Measurements from ENCODE around the gene LRP5.
"Not testable (repeated sequence)": the region's sequence is repeated elsewhere in the genome, so short reads cannot be mapped to it uniquely, and the experiment has no call there.

LRP5 gene

GRCh38 chr11:68297494-68297811 lies 14.9 kb upstream of the LRP5 start:
- Mint-ChIP-seq H3K4me3 (peak overlapping the region; percentile 35), H3K9me3 (no peaks in the 10 kb centered on the region), H3K4me1 (peaks cover 34% of the 10 kb centered on the region), H3K27me3 (no peaks in the 10 kb centered on the region), H3K36me3 (no peaks in the 10 kb centered on the region), H3K27ac (peak overlapping the region; percentile 7)
- no peak for ATAC-seq

DNA sequence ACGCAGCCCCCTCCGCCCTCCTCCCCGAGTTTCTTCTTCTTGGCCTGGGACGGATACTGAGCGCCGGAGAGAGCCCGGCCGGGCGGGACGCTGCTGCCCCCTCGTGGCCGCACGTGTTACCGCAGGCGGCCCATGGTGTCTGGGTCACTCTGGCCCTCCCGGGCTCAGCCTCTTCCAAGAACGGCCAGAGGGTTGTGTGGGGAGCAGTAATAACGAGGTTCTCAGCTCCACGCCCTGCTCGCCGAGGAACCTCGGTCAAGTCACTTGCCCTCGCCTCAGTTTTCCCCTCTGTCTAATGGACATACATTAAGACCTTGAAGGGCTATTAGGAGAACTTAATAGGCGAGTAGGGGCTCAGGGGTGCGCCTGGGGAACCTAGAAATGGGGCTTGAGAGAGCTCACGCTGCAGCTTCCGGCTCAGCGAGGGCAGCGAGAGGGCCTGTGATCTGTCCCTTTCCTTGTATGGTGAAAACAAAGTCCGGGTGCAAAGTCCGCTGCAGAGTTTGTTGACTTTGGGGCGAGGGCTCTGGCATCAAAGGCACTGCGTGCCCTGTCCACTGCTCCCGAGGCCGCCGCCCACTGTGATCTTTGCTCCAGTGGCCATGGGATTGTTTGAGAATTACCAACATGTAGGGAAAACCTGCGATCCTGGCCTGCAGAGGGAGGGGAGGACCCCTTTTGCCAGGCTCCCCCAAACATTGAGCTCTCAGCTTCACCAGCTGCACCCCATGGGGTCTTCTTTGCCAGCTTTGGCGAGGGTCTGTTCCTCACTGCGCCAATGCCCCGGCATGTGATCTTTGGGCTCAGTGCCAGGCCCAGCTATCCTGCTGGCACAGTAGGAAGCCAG lies 14.4 kb upstream of the LRP5 start:
- peak overlapping the region; percentile 7 for H3K27ac Mint-ChIP-seq
- no peaks in the 10 kb centered on the region for H3K36me3 Mint-ChIP-seq
- H3K4me1 Mint-ChIP-seq, result peaks cover 33% of the 10 kb centered on the region
- peak overlapping the region; percentile 35 for H3K4me3 Mint-ChIP-seq
- no peaks in the 10 kb centered on the region for H3K9me3 Mint-ChIP-seq
- ATAC-seq, result peak; percentile 95
- H3K27me3 Mint-ChIP-seq, result no peaks in the 10 kb centered on the region

- Mint-ChIP-seq H3K27ac (peak overlapping the region; percentile 7), H3K4me3 (no peak overlapping the region), H3K36me3 (peaks cover under 1% of the 10 kb centered on the region), H3K27me3 (no peaks in the 10 kb centered on the region), H3K9me3 (no peaks in the 10 kb centered on the region), H3K4me1 (peaks cover 33% of the 10 kb centered on the region)
- ATAC-seq, result no peak
These were observed 13.5 kb upstream of the LRP5 start for GRCh38 chr11:68298659-68299516.

DNA sequence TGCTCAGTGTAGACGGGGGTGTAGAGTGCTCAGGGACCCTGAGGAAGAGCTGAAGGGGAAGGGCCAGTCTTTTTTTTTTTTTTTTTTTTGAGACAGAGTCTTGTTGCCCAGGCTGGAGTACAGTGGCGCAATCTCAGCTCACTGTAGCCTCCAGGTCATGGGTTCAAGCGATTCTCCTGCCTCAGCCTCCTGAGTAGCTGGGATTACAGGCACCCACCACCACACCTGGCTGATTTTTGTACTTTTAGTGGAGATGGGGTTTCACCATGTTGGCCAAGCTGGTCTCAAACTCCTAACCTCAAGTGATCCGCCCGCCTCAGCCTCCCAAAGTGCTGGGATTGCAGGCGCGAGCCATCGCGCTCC lies 12.9 kb upstream of the LRP5 start:
- H3K9me3 Mint-ChIP-seq, H3K4me3 Mint-ChIP-seq, ATAC-seq, H3K36me3 Mint-ChIP-seq, H3K27me3 Mint-ChIP-seq: not testable (repeated sequence)
- peak overlapping the region; percentile 24 for H3K27ac Mint-ChIP-seq
- peaks cover 35% of the 10 kb centered on the region for H3K4me1 Mint-ChIP-seq

- no peak for ATAC-seq
- H3K9me3 Mint-ChIP-seq, result peaks cover 3% of the 10 kb centered on the region
- peaks cover 35% of the 10 kb centered on the region for H3K4me1 Mint-ChIP-seq
- peak overlapping the region; percentile 24 for H3K27ac Mint-ChIP-seq
- H3K27me3 Mint-ChIP-seq, result no peaks in the 10 kb centered on the region
- peaks cover 6% of the 10 kb centered on the region for H3K36me3 Mint-ChIP-seq
- no peak overlapping the region for H3K4me3 Mint-ChIP-seq
These were observed 12.1 kb upstream of the LRP5 start for GRCh38 chr11:68300076-68300830.

- no peak for ATAC-seq
- H3K27ac Mint-ChIP-seq, result peak overlapping the region; percentile 31
- peaks cover 6% of the 10 kb centered on the region for H3K36me3 Mint-ChIP-seq
- peaks cover 24% of the 10 kb centered on the region for H3K4me1 Mint-ChIP-seq
- no peak overlapping the region for H3K4me3 Mint-ChIP-seq
- H3K27me3 Mint-ChIP-seq, result no peaks in the 10 kb centered on the region
- peaks cover 3% of the 10 kb centered on the region for H3K9me3 Mint-ChIP-seq
These were observed 10.1 kb upstream of the LRP5 start for GRCh38 chr11:68302256-68302655.

DNA sequence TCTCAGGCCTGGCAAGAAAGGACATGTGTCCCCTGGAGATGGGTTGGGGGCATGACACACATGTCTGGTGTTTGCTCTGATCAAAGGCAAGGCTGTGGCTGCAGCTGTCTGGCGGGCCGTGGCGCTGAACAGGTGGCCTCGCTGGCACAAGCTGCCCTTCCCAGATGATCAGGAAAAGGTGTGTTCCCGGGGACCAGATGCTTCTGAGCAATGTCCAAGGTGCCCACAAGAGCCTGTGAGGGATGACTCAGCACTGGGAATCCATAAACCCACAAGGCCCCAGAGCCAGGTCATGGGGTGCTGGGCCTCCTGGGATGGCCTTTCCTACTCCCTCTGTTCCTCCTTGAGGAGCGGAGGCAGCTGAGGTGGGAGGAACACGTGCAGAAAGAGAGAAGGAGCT lies 9.7 kb upstream of the LRP5 start:
- H3K36me3 Mint-ChIP-seq, result peaks cover 6% of the 10 kb centered on the region
- ATAC-seq, result no peak
- H3K4me3 Mint-ChIP-seq, result no peak overlapping the region
- H3K4me1 Mint-ChIP-seq, result peaks cover 21% of the 10 kb centered on the region
- no peaks in the 10 kb centered on the region for H3K27me3 Mint-ChIP-seq
- peaks cover 3% of the 10 kb centered on the region for H3K9me3 Mint-ChIP-seq
- peak overlapping the region; percentile 31 for H3K27ac Mint-ChIP-seq

DNA sequence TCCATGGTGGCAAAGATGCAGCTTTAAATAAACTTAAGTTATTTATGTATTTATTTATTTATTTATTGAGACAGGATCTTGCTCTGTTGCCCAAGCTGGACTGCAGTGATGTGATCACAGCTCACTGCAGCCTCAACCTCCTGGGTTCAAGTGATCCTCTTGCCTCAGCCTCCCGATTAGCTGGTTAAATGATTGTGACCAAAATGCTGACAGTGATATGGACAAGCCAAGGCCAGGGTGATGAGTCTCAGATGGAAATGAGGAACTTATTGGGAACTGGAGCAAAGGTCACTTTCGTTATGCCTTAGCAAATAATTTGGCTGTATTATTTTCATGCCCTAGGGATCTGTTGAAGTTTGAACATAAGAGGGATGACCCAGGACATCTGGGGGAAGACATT lies 9.3 kb upstream of the LRP5 start:
- Mint-ChIP-seq H3K27ac (peak overlapping the region; percentile 31), H3K9me3 (peaks cover 3% of the 10 kb centered on the region), H3K27me3 (no peaks in the 10 kb centered on the region), H3K4me1 (peaks cover 18% of the 10 kb centered on the region), H3K4me3 (no peak overlapping the region), H3K36me3 (peaks cover 6% of the 10 kb centered on the region)
- ATAC-seq, result no peak

- Mint-ChIP-seq H3K27me3 (no peaks in the 10 kb centered on the region), H3K9me3 (peaks cover 3% of the 10 kb centered on the region), H3K27ac (peak overlapping the region; percentile 31), H3K36me3 (peaks cover 6% of the 10 kb centered on the region), H3K4me3 (no peak overlapping the region), H3K4me1 (peaks cover 18% of the 10 kb centered on the region)
- ATAC-seq, result no peak
These were observed 8.2 kb upstream of the LRP5 start for GRCh38 chr11:68303982-68304780.

- H3K4me3 Mint-ChIP-seq, result no peak overlapping the region
- peak overlapping the region; percentile 55 for H3K27ac Mint-ChIP-seq
- no peaks in the 10 kb centered on the region for H3K27me3 Mint-ChIP-seq
- ATAC-seq, result no peak
- peaks cover 6% of the 10 kb centered on the region for H3K36me3 Mint-ChIP-seq
- H3K4me1 Mint-ChIP-seq, result peaks cover 18% of the 10 kb centered on the region
- peaks cover 3% of the 10 kb centered on the region for H3K9me3 Mint-ChIP-seq
These were observed 5.8 kb upstream of the LRP5 start for GRCh38 chr11:68306636-68307035.

- Mint-ChIP-seq H3K27me3 (no peaks in the 10 kb centered on the region), H3K4me3 (no peak overlapping the region), H3K4me1 (peaks cover 13% of the 10 kb centered on the region), H3K9me3 (peaks cover 3% of the 10 kb centered on the region), H3K27ac (no peak overlapping the region), H3K36me3 (peaks cover 6% of the 10 kb centered on the region)
- no peak for ATAC-seq
These were observed 4.3 kb upstream of the LRP5 start for GRCh38 chr11:68308068-68308467.

- Mint-ChIP-seq H3K27ac (peak overlapping the region; percentile 57), H3K36me3 (no peaks in the 10 kb centered on the region), H3K9me3 (no peaks in the 10 kb centered on the region), H3K4me1 (peaks cover 11% of the 10 kb centered on the region), H3K4me3 (no peak overlapping the region), H3K27me3 (peaks cover 16% of the 10 kb centered on the region)
- no peak for ATAC-seq
These were observed 2.7 kb upstream of the LRP5 start for GRCh38 chr11:68309621-68310185.

- ATAC-seq, result no peak
- Mint-ChIP-seq H3K9me3 (no peaks in the 10 kb centered on the region), H3K4me3 (peak overlapping the region; percentile 18), H3K36me3 (no peaks in the 10 kb centered on the region), H3K27ac (peak overlapping the region; percentile 22), H3K4me1 (peaks cover 18% of the 10 kb centered on the region), H3K27me3 (peaks cover 33% of the 10 kb centered on the region)
These were observed 953 bp upstream of the LRP5 start for GRCh38 chr11:68311160-68312116.
